ENCODE results near the gene RND2.

- TF ChIP-seq EZH2 (IDR thresholded peaks at IDR 0.05; ENCODE audit: borderline replicate concordance, low read depth, low read length, severe bottlenecking) (no peak), CTCF (IDR thresholded peaks at IDR 0.05; ENCODE audit: borderline replicate concordance, extremely low read depth, low read length, poor library complexity, severe bottlenecking) (no peak)
These were observed 14.2 kb upstream of the RND2 start for GRCh38 chr17:43010667-43011308.

All from DND-41 (cell line).